Measurements from ENCODE around the gene DHRS3.

The DHRS3 gene

GRCh38 chr1:12596007-12596821 lies 21.8 kb downstream of the DHRS3 start:
- DNase-seq, result no peak

GRCh38 chr1:12595757-12596006 lies 22.3 kb downstream of the DHRS3 start:
- no peak for DNase-seq

- no peak for DNase-seq
Observed at GRCh38 chr1:12594966-12595756, 22.8 kb downstream of the DHRS3 start.

- DNase-seq, result no peak
Observed at GRCh38 chr1:12594490-12594889, 23.5 kb downstream of the DHRS3 start.

- DNase-seq, result no peak
Observed at GRCh38 chr1:12593621-12594066, 24.4 kb downstream of the DHRS3 start.

- no peak for DNase-seq
Observed at GRCh38 chr1:12592496-12592895, 25.5 kb downstream of the DHRS3 start.

- no peak for DNase-seq
Observed at GRCh38 chr1:12591267-12591938, 26.6 kb downstream of the DHRS3 start.

GRCh38 chr1:12588695-12589094 lies 29.3 kb downstream of the DHRS3 start:
- DNase-seq, result no peak

- no peak for DNase-seq
Observed at GRCh38 chr1:12587981-12588640, 29.9 kb downstream of the DHRS3 start.

- DNase-seq, result no peak
Observed at GRCh38 chr1:12585951-12586942, 31.8 kb downstream of the DHRS3 start.

GRCh38 chr1:12585536-12585935 lies 32.5 kb downstream of the DHRS3 start:
- DNase-seq, result no peak

- no peak for DNase-seq
Observed at GRCh38 chr1:12584900-12585525, 33.0 kb downstream of the DHRS3 start.

- no peak for DNase-seq
Observed at GRCh38 chr1:12583484-12583883, 34.5 kb downstream of the DHRS3 start.

GRCh38 chr1:12582649-12583048 lies 35.4 kb downstream of the DHRS3 start:
- no peak for DNase-seq

GRCh38 chr1:12581179-12581578 lies 36.8 kb downstream of the DHRS3 start:
- no peak for DNase-seq

- DNase-seq, result no peak
Observed at GRCh38 chr1:12580054-12580887, 37.7 kb downstream of the DHRS3 start.

GRCh38 chr1:12578860-12579422 lies 39.1 kb downstream of the DHRS3 start:
- DNase-seq, result no peak

- DNase-seq, result no peak
Observed at GRCh38 chr1:12577020-12577419, 41.0 kb downstream of the DHRS3 start.

- DNase-seq, result no peak
Observed at GRCh38 chr1:12574757-12575139, 43.3 kb downstream of the DHRS3 start.

Data from T-helper 9 cell (primary cell).